DMS53 (cell line): ENCODE results near the gene CEP78.

ENCODE experiments used
- DNase-seq: peaks from one replicate; lab custom pipeline; 2025; lab: John Stamatoyannopoulos, UW

Gene CEP78

GRCh38 chr9:78307360-78307759 lies 71.5 kb downstream of the CEP78 start:
- DNase-seq, result no peak

GRCh38 chr9:78309066-78309465 lies 73.2 kb downstream of the CEP78 start:
- no peak for DNase-seq

GRCh38 chr9:78311075-78311474 lies 75.2 kb downstream of the CEP78 start:
- no peak for DNase-seq

GRCh38 chr9:78311886-78312524 lies 76.1 kb downstream of the CEP78 start:
- DNase-seq, result peak; percentile 14

- no peak for DNase-seq
Observed at GRCh38 chr9:78314550-78314949, 78.7 kb downstream of the CEP78 start.

GRCh38 chr9:78314953-78315870 lies 79.3 kb downstream of the CEP78 start:
- no peak for DNase-seq

GRCh38 chr9:78316166-78316892 lies 80.5 kb downstream of the CEP78 start:
- no peak for DNase-seq

GRCh38 chr9:78319197-78320029 lies 83.5 kb downstream of the CEP78 start:
- no peak for DNase-seq

GRCh38 chr9:78320030-78320693 lies 84.3 kb downstream of the CEP78 start:
- no peak for DNase-seq

- DNase-seq, result no peak
Observed at GRCh38 chr9:78320875-78321496, 85.1 kb downstream of the CEP78 start.

- no peak for DNase-seq
Observed at GRCh38 chr9:78321505-78321904, 85.6 kb downstream of the CEP78 start.

GRCh38 chr9:78324068-78324650 lies 88.3 kb downstream of the CEP78 start:
- no peak for DNase-seq

- DNase-seq, result no peak
Observed at GRCh38 chr9:78324682-78325081, 88.8 kb downstream of the CEP78 start.

- DNase-seq, result no peak
Observed at GRCh38 chr9:78325343-78325742, 89.5 kb downstream of the CEP78 start.

- no peak for DNase-seq
Observed at GRCh38 chr9:78325846-78326360, 90.0 kb downstream of the CEP78 start.

GRCh38 chr9:78326564-78326963 lies 90.7 kb downstream of the CEP78 start:
- no peak for DNase-seq
